Measurements from ENCODE around the gene ZDHHC1.

DNA sequence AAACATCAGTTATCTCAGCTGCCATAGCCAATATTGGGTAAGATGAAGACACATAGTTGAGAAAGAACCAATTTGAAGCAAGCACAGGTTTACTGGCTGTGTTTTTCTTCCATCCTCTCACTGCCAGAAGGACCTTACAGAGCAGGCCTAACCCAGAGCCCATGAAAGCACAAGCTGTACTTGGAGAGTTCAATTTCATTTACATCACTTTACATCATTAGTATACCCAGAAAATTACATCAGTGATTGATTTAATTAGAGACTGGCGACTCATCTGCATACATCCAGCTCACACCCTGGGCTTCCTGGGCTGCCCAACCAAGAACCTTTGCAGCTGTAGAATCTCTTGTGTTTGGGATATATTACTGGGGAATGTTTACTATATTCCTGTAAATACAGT is 66.0 kb downstream of the ZDHHC1 start:
- TF ChIP-seq, protein P1, sequence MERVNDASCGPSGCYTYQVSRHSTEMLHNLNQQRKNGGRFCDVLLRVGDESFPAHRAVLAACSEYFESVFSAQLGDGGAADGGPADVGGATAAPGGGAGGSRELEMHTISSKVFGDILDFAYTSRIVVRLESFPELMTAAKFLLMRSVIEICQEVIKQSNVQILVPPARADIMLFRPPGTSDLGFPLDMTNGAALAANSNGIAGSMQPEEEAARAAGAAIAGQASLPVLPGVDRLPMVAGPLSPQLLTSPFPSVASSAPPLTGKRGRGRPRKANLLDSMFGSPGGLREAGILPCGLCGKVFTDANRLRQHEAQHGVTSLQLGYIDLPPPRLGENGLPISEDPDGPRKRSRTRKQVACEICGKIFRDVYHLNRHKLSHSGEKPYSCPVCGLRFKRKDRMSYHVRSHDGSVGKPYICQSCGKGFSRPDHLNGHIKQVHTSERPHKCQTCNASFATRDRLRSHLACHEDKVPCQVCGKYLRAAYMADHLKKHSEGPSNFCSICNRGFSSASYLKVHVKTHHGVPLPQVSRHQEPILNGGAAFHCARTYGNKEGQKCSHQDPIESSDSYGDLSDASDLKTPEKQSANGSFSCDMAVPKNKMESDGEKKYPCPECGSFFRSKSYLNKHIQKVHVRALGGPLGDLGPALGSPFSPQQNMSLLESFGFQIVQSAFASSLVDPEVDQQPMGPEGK (CRISPR knock-in tag; IDR thresholded peaks at IDR 0.05; ENCODE audit: borderline replicate concordance), result no peak
- TF ChIP-seq, protein P2, sequence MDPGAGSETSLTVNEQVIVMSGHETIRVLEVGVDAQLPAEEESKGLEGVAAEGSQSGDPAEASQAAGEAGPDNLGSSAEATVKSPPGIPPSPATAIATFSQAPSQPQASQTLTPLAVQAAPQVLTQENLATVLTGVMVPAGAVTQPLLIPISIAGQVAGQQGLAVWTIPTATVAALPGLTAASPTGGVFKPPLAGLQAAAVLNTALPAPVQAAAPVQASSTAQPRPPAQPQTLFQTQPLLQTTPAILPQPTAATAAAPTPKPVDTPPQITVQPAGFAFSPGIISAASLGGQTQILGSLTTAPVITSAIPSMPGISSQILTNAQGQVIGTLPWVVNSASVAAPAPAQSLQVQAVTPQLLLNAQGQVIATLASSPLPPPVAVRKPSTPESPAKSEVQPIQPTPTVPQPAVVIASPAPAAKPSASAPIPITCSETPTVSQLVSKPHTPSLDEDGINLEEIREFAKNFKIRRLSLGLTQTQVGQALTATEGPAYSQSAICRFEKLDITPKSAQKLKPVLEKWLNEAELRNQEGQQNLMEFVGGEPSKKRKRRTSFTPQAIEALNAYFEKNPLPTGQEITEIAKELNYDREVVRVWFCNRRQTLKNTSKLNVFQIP (CRISPR knock-in tag; IDR thresholded peaks at IDR 0.05; ENCODE audit: borderline replicate concordance, low read depth), result no peak
- TF ChIP-seq ESRRG (CRISPR knock-in tag; IDR thresholded peaks at IDR 0.05) (no peak), ZFP3 (CRISPR knock-in tag; IDR thresholded peaks at IDR 0.05) (no peak), TCF4 (CRISPR knock-in tag; IDR thresholded peaks at IDR 0.05; ENCODE audit: borderline replicate concordance) (no peak)

Measured in SK-N-SH treated with all-trans-retinoic acid at 6 μM for 48 hours (cell line).